ENCODE results near the gene MSANTD7. TPM values are rescaled to one million over a fixed set of nuclear protein-coding genes. Genes with fewer than 3 reads are reported as not detected.

The MSANTD7 gene
- polyA plus RNA-seq, 3 donors: 5.0 to 7.6 (median 7.3) TPM

GRCh38 chr10:14884082-14884481 lies 46.0 kb downstream of the MSANTD7 start:
- H3K27me3 ChIP-seq (ENCODE audit: control insufficient read depth in 2 of 2, insufficient read depth in 2 of 2, low read length in 2 of 2): no peaks in the 10 kb centered on the region
- TF ChIP-seq, protein P1, sequence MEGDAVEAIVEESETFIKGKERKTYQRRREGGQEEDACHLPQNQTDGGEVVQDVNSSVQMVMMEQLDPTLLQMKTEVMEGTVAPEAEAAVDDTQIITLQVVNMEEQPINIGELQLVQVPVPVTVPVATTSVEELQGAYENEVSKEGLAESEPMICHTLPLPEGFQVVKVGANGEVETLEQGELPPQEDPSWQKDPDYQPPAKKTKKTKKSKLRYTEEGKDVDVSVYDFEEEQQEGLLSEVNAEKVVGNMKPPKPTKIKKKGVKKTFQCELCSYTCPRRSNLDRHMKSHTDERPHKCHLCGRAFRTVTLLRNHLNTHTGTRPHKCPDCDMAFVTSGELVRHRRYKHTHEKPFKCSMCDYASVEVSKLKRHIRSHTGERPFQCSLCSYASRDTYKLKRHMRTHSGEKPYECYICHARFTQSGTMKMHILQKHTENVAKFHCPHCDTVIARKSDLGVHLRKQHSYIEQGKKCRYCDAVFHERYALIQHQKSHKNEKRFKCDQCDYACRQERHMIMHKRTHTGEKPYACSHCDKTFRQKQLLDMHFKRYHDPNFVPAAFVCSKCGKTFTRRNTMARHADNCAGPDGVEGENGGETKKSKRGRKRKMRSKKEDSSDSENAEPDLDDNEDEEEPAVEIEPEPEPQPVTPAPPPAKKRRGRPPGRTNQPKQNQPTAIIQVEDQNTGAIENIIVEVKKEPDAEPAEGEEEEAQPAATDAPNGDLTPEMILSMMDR (IDR thresholded peaks at IDR 0.05): no peak
- H4K20me1 ChIP-seq (ENCODE audit: insufficient read depth, low read length): no peaks in the 10 kb centered on the region
- H3K36me3 ChIP-seq (replicated peaks in 1 of 2; ENCODE audit: control insufficient read depth in 1 of 2, insufficient read depth in 2 of 2, low read length in 2 of 2): peaks cover 2 to 9% of the 10 kb centered on the region in 2 donors
- Mint-ChIP-seq H3K4me3 (no peak overlapping the region), H3K4me1 (peaks cover 29% of the 10 kb centered on the region), H3K9me3 (no peaks in the 10 kb centered on the region), H3K36me3 (no peaks in the 10 kb centered on the region), H3K27ac (peak overlapping the region in 1 of 7 donors; percentile 21), H3K27me3 (ENCODE audit: low read depth in 3 of 3) (peaks cover 0 to 1% (median 0%) of the 10 kb centered on the region in 3 donors)
- H3K9ac ChIP-seq (ENCODE audit: insufficient read depth, low read length, poor library complexity, severe bottlenecking): no peak overlapping the region
- H3K9me3 ChIP-seq (replicated peaks in 1 of 2; ENCODE audit: control insufficient read depth in 1 of 2, insufficient read depth in 1 of 2, low read length in 2 of 2): no peaks in the 10 kb centered on the region
- intact Hi-C loops (cut with micrococcal nuclease): no loop called here
- WGBS (ENCODE audit: insufficient coverage): 92% methylated on average over 2 of the region's 3 CpGs
- peaks cover 89% of the 10 kb centered on the region for H3K79me2 ChIP-seq (ENCODE audit: insufficient read depth, low read length)
- DNase-seq: no peak
- peaks cover 12 to 19% of the 10 kb centered on the region in 2 donors for H3K4me1 ChIP-seq (ENCODE audit: control insufficient read depth in 1 of 2, insufficient read depth in 2 of 2, low read length in 2 of 2)
- H2AFZ ChIP-seq (ENCODE audit: insufficient read depth, low read depth, low read length, poor library complexity, severe bottlenecking): no peak overlapping the region
- H3K4me3 ChIP-seq (replicated peaks in 1 of 3; ENCODE audit: low read depth in 2 of 3, low read length in 3 of 3): no peak overlapping the region
- H3K27ac ChIP-seq (ENCODE audit: low read depth in 1 of 2, low read length in 2 of 2): no peak overlapping the region
- H3K4me2 ChIP-seq (replicated peaks; ENCODE audit: extremely low read depth, low read length, poor library complexity, severe bottlenecking): no peak overlapping the region

Other genes starting within 250 kb of the MSANTD7 start
- 10 to 100 TPM; 27.2 to 68.5 (median 28.4) TPM for gene FAM107B, start 63.4 kb upstream of the MSANTD7 start, polyA plus RNA-seq
- gene CDNF, start 269 bp upstream of the MSANTD7 start, polyA plus RNA-seq: under 1 TPM in 2 of 3 donors, not detected in 1; 0.28 TPM
- gene HSPA14, start within 50 bp of the MSANTD7 start, polyA plus RNA-seq: 10 to 100 TPM; 10.4 to 19.3 (median 15.4) TPM
- gene SUV39H2, start 40.6 kb downstream of the MSANTD7 start, polyA plus RNA-seq: 1 to 10 TPM in 1 of 3 donors, under 1 TPM in 2; 0.85 to 1.2 (median 0.86) TPM
- gene DCLRE1C, start 115.8 kb downstream of the MSANTD7 start, polyA plus RNA-seq: 10 to 100 TPM in 2 of 3 donors, 1 to 10 TPM in 1; 8.9 to 17.6 (median 10.9) TPM
- under 1 TPM in 1 of 3 donors, not detected in 2; 0.47 TPM for gene MEIG1, start 121.1 kb downstream of the MSANTD7 start, polyA plus RNA-seq
- under 1 TPM in 1 of 3 donors, not detected in 2; 0.09 TPM for gene OLAH, start 205.6 kb downstream of the MSANTD7 start, polyA plus RNA-seq

Data from CD14-positive monocyte (primary cell).